Activated naive CD4-positive, alpha-beta T cell treated with anti-CD3 and anti-CD28 coated beads, Interleukin-2, amount 10 ng/mL, durations not matched to agents 7 days and 5 days (primary cell): ENCODE results near the gene BLCAP.
"Not testable (repeated sequence)": the region's sequence is repeated elsewhere in the genome, so short reads cannot be mapped to it uniquely, and the experiment has no call there.

Experiments
- CTCF ChIA-PET: fragments of 350-600 bp; sonication (Branson Sonifier 250); formaldehyde crosslinking; loops from one replicate; lab custom pipeline; 2021; ENCODE audit warnings: antibody characterized with exemption; lab: Charles Lee
- DNase-seq: peaks from one replicate; pipeline ENCODE4 v3.0.0-alpha.2; 2020
- H3K27ac Mint-ChIP-seq: one replicate; pipeline ENCODE4 v1.8.0; 2021; ENCODE audit warnings: mild to moderate bottlenecking, moderate library complexity, mixed read lengths
- H3K27me3 Mint-ChIP-seq: one replicate; pipeline ENCODE4 v1.8.0; 2021; ENCODE audit warnings: mild to moderate bottlenecking, mixed read lengths
- H3K36me3 Mint-ChIP-seq: one replicate; pipeline ENCODE4 v1.8.0; 2021; ENCODE audit warnings: mixed read lengths
- H3K4me1 Mint-ChIP-seq: one replicate; pipeline ENCODE4 v1.8.0; 2021; ENCODE audit warnings: mixed read lengths
- H3K4me3 Mint-ChIP-seq: one replicate; pipeline ENCODE4 v1.8.0; 2021; ENCODE audit warnings: mild to moderate bottlenecking, moderate library complexity, mixed read lengths
- H3K9me3 Mint-ChIP-seq: one replicate; pipeline ENCODE4 v1.8.0; 2021; ENCODE audit warnings: mixed read lengths

BLCAP gene

DNA sequence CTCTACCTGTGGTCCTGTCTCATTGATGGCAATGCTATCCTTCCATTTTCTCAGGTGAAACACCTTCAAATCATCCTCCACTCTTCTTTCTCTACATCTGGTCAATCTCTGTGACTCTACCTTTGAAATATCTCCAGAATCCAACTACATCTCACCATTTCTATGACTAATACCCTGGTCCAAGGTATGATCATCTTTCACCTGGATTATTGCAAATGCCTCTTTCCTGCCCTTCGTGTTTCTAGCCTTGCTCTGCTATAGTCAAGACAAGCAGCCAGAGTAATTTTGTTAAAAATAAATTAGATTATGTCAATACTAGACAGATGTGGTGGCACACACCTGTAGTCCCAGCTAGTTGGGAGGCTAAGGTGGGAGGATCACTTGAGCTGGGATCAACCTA lies 17.8 kb upstream of the BLCAP start:
- Mint-ChIP-seq H3K27me3 (peaks cover 15% of the 10 kb centered on the region), H3K27ac (no peak overlapping the region), H3K9me3 (no peaks in the 10 kb centered on the region), H3K36me3 (no peaks in the 10 kb centered on the region), H3K4me3 (no peak overlapping the region), H3K4me1 (peaks cover 2% of the 10 kb centered on the region)
- CTCF ChIA-PET, result no interaction called here
- DNase-seq, result no peak

DNA sequence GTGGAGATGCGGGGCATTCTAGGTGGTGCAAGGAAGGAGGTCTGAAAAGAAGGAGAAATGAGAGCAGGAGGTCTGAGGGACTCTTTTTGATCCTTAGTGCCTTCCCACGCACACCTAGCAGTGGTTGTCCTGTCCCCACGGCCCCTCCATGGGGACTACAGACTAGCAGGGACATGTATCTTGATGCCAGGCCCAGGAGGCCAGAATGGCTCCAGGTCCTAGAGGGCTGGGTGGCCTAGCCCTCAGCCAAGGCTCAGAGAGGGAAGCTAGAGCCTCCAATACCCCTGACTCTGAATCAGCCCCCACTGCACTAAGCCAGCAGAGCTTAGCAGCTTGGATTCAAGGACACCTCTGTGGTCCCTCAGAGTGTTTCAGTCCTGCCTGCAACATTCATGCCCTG lies 16.7 kb upstream of the BLCAP start:
- Mint-ChIP-seq H3K4me3 (no peak overlapping the region), H3K27me3 (peaks cover 20% of the 10 kb centered on the region), H3K4me1 (peaks cover 2% of the 10 kb centered on the region), H3K27ac (no peak overlapping the region), H3K36me3 (no peaks in the 10 kb centered on the region), H3K9me3 (no peaks in the 10 kb centered on the region)
- no peak for DNase-seq
- CTCF ChIA-PET, result no interaction called here

DNA sequence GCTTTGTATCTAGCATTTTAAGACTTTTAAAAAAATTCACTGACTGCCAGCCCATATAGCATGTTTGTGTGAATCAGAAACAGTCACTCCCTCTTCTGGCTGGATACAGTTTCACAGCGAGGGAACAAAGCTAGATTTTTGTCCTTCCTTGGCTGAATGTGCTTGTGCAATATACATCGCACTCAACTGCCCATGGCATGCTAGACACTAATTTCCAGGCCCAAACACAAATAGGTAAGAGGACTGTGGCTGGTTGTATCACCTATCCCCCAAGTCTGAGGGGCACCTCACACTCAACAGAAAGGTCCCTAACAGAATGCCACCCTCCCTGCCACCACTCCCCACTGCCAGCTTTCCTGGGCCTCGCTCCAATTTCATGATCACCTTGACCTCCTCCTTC lies 16.2 kb upstream of the BLCAP start:
- H3K4me3 Mint-ChIP-seq, result no peak overlapping the region
- no peak for DNase-seq
- H3K36me3 Mint-ChIP-seq, result no peaks in the 10 kb centered on the region
- H3K9me3 Mint-ChIP-seq, result no peaks in the 10 kb centered on the region
- H3K27me3 Mint-ChIP-seq, result peaks cover 20% of the 10 kb centered on the region
- CTCF ChIA-PET, result no interaction called here
- no peak overlapping the region for H3K27ac Mint-ChIP-seq
- peaks cover 2% of the 10 kb centered on the region for H3K4me1 Mint-ChIP-seq

DNA sequence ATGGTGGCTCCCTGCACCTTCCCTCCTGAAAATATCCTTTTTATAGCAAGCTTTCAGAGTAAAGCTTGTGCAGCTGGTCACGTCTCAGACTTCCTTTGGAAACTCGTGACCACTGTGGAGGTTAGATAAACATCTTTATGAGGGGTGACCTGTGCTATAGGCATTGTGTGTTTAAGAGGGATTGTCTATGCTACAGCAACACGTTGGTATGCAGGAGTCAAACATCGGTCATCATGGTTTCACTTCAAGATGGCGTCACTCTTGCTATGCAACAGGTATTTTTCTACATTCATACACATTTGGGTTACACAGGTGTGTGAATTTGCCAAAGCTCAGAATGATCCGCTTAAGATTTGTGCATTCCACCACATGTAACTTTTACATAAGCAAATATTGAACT lies 14.6 kb upstream of the BLCAP start:
- H3K36me3 Mint-ChIP-seq, result no peaks in the 10 kb centered on the region
- H3K9me3 Mint-ChIP-seq, result no peaks in the 10 kb centered on the region
- no peak overlapping the region for H3K27ac Mint-ChIP-seq
- no peak overlapping the region for H3K4me3 Mint-ChIP-seq
- peaks cover 25% of the 10 kb centered on the region for H3K27me3 Mint-ChIP-seq
- CTCF ChIA-PET, result no interaction called here
- H3K4me1 Mint-ChIP-seq, result peaks cover 2% of the 10 kb centered on the region
- no peak for DNase-seq

DNA sequence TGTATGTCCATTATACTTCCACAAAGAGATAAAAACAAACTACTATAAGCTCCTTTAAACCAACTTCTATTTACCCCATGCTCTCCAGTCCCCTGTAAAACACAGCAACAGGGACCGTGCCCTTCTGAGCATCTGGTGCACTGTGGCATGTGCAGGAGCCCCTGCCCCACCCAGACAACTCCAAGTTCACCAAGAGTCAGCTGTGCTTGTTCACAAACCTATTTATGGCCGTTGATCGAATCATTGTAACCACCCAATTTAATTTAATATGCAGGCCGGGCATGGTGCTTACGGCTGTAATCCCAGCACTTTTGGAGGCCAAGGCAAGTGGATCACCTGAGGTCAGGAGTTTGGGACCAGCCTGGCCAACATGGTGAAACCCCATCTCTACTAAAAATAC lies 13.7 kb upstream of the BLCAP start:
- Mint-ChIP-seq H3K36me3 (no peaks in the 10 kb centered on the region), H3K4me1 (peaks cover 2% of the 10 kb centered on the region), H3K4me3 (no peak overlapping the region), H3K27ac (no peak overlapping the region), H3K27me3 (peaks cover 25% of the 10 kb centered on the region), H3K9me3 (no peaks in the 10 kb centered on the region)
- no peak for DNase-seq
- CTCF ChIA-PET, result no interaction called here

DNA sequence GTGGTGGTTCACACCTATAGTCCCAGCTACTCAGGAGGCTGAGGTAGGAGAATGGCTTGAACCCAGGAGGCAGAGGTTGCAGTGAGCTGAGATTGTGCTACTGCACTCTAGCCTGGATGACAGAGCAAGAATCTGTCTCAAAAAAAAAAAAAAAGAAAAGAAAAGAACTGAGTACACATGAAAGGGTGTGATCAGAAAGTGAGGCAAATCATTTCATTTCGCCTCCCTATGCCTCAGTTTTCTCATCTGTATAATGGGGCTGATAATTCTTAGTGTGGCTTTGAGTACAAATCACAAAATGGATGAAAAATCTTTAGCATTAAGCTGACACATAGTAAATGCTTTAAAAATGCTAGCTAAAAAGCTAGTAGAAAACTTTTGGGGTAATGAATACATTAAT lies 13.2 kb upstream of the BLCAP start:
- CTCF ChIA-PET, H3K4me3 Mint-ChIP-seq, DNase-seq, H3K4me1 Mint-ChIP-seq, H3K27ac Mint-ChIP-seq, H3K36me3 Mint-ChIP-seq, H3K9me3 Mint-ChIP-seq: not testable (repeated sequence)
- H3K27me3 Mint-ChIP-seq, result peaks cover 25% of the 10 kb centered on the region

DNA sequence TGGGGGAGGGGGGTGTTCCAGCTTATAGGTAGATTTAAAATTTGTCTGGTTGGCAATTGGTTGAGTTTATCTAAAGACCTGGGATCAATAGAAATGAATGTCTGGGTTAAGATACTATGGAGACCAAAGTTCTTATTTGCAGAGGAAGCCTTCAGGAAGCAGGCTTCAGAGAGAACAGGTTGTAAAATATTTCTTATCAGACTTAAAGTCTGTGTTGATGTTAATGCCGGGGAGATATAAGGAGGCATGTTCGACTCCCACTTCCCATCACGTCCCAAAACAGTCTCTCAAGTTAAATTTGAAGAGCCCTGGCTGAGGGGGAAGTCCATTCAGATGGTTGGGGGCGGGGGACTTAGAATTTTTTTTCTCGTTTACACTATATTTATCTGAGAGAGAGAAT lies 12.3 kb upstream of the BLCAP start:
- H3K4me1 Mint-ChIP-seq, result peaks cover 2% of the 10 kb centered on the region
- H3K9me3 Mint-ChIP-seq, result no peaks in the 10 kb centered on the region
- H3K27me3 Mint-ChIP-seq, result peaks cover 22% of the 10 kb centered on the region
- no peak overlapping the region for H3K27ac Mint-ChIP-seq
- H3K4me3 Mint-ChIP-seq, result no peak overlapping the region
- CTCF ChIA-PET, result no interaction called here
- no peak for DNase-seq
- no peaks in the 10 kb centered on the region for H3K36me3 Mint-ChIP-seq

DNA sequence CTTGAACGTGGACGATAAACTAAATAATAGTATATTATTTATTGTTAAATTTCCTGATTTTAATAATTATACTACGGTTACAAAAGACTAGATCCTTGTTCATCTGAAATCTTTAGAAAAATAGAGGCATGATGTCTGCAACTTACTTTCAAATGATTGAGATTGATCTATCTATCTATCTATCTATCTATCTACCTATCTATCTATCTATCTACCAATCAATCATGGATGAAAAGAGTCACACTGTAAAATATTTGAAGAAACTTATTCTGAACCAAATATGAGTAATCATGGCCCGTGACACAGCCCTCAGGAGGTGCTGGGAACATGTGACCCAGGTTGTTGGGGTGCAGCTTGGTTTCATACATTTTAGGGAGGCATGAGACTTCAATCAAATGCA lies 11.7 kb upstream of the BLCAP start:
- H3K4me1 Mint-ChIP-seq, result peaks cover 6% of the 10 kb centered on the region
- no peak overlapping the region for H3K4me3 Mint-ChIP-seq
- no peaks in the 10 kb centered on the region for H3K9me3 Mint-ChIP-seq
- H3K27ac Mint-ChIP-seq, result no peak overlapping the region
- peaks cover 18% of the 10 kb centered on the region for H3K27me3 Mint-ChIP-seq
- H3K36me3 Mint-ChIP-seq, result no peaks in the 10 kb centered on the region
- CTCF ChIA-PET, result no interaction called here
- DNase-seq, result no peak

DNA sequence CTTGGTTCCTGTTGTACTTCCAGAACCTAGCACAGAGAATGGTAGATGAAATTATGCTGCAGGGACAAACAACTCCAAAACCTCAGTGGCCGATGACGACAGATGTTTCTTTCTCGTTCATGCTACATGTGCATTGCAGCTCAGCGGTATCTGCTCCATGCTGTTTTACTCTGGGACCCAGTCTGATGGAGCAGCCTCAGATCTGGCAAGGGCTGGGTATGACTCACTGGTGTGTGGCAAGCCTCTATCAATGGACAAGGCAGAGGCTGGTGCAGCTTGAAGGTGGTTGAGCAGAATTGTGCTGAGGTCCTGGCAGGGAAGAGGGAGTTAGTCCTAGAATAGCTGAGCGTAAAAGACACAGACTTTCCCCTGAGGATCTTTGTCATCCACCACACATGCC lies 10.3 kb upstream of the BLCAP start:
- H3K9me3 Mint-ChIP-seq, result no peaks in the 10 kb centered on the region
- H3K36me3 Mint-ChIP-seq, result no peaks in the 10 kb centered on the region
- no peak overlapping the region for H3K4me3 Mint-ChIP-seq
- no peak for DNase-seq
- H3K27ac Mint-ChIP-seq, result no peak overlapping the region
- peaks cover 8% of the 10 kb centered on the region for H3K4me1 Mint-ChIP-seq
- peaks cover 13% of the 10 kb centered on the region for H3K27me3 Mint-ChIP-seq
- CTCF ChIA-PET, result interaction anchor here (0.9 to 1.2 kb wide), 3 partner anchors 146 to 269 kb away, joined by 3 to 6 read pairs (median 3); no protein-coding TSS in a partner anchor

DNA sequence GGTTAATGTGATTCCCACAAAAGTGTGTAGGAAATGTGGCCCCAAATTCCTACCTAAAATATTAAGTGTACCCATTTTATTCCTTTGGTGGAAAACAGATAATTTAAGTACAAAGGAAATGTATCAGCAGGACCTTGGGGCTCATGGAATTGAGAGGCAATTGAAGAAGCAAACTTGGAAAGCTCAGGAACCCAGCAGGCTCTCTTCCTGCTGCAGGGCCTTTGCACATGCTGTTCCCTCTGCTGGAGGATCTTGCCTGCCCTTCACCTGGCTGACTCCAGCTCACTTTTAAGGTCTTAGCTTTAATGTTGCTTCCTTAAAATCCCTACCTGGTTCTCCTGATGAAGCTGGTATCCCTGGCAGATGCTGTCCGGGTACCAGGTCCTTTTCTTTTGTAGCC lies 9.8 kb upstream of the BLCAP start:
- no peak for DNase-seq
- CTCF ChIA-PET, result interaction anchor here (0.9 to 1.0 kb wide), 2 partner anchors 261 to 269 kb away, joined by 3 to 6 read pairs; no protein-coding TSS in a partner anchor
- Mint-ChIP-seq H3K27me3 (peaks cover 13% of the 10 kb centered on the region), H3K36me3 (no peaks in the 10 kb centered on the region), H3K27ac (no peak overlapping the region), H3K4me1 (peaks cover 8% of the 10 kb centered on the region), H3K4me3 (no peak overlapping the region), H3K9me3 (no peaks in the 10 kb centered on the region)

DNA sequence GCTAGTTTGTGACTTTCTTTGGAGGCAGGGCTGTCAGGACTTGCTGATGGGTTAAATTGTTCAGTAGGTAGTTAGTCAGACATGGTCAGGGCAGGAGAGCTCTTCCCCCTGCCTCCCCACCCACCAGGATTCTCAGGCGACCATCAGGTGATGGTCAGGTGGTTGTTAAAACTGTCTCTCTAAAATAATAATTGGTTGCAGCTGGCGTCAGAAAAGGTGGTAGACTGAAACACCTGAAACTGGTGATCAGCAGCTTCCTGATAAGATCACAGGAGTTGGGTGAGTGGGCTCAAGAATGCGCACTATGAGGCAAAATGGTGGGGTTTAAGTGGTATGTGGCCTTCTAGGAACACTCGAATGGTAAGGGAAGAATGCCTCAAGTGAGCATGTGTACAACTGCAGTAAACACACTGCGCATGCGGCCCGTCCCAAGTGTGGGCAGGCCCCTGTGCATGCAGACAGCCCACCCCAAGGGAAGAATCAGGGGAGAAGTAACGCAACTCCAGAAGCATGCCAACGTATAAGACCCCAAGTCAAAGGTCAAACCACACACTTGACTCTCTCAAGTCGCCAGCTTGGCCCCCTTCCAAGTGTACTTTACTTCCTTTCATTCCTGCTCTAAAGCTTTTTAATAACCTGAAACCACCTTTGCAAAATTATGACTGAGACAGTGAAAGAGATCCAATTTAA lies 7.9 kb upstream of the BLCAP start:
- Mint-ChIP-seq H3K4me3 (no peak overlapping the region), H3K27ac (no peak overlapping the region), H3K36me3 (no peaks in the 10 kb centered on the region), H3K9me3 (no peaks in the 10 kb centered on the region), H3K4me1 (peaks cover 5% of the 10 kb centered on the region), H3K27me3 (peaks cover 16% of the 10 kb centered on the region)
- CTCF ChIA-PET, result interaction anchor here (0.7 to 2.4 kb wide), 8 partner anchors 144 to 344 kb away, joined by 3 to 11 read pairs (median 5); no protein-coding TSS in a partner anchor
- no peak for DNase-seq

DNA sequence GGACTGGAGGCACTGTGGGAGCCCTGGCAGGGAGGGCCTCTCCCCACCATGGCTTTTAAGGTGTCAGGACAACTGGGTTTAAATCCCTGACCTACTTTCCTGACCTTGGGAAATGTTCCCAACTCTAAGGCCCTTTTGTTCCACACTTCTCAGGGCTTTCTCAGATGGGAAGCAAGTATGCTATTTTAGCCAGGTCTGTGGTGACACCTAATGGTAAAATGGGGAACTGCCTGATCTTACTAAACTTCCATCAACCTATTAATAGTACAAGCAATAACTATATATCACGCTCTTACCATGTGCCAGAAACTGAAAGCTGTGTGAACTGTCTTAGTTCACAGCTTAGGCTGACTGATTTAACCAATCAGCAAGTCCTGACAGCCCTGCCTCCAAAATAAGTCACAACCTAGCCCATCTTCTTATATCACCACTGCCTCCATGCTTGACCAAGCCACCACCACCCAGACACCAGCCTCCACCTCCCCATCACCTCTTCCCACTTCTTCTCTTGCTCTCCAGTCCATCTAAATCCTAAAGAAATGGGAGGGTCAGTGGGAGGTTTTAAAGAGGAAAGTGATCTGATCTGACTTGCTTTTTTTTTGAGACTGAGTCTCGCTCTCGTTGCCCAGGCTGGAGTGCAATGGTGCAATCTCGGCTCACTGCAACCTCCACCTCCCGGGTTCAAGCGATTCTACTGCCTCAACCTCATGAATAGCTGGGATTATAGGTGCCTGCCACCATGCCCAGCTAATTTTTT lies 6.9 kb upstream of the BLCAP start:
- Mint-ChIP-seq H3K27ac (no peak overlapping the region), H3K9me3 (no peaks in the 10 kb centered on the region), H3K36me3 (no peaks in the 10 kb centered on the region), H3K4me3 (no peak overlapping the region), H3K4me1 (peaks cover 5% of the 10 kb centered on the region), H3K27me3 (peaks cover 11% of the 10 kb centered on the region)
- CTCF ChIA-PET, result interaction anchor here (0.6 to 2.4 kb wide), 12 partner anchors 143 to 343 kb away, joined by 3 to 19 read pairs (median 6); no protein-coding TSS in a partner anchor
- peak; percentile 63 for DNase-seq

DNA sequence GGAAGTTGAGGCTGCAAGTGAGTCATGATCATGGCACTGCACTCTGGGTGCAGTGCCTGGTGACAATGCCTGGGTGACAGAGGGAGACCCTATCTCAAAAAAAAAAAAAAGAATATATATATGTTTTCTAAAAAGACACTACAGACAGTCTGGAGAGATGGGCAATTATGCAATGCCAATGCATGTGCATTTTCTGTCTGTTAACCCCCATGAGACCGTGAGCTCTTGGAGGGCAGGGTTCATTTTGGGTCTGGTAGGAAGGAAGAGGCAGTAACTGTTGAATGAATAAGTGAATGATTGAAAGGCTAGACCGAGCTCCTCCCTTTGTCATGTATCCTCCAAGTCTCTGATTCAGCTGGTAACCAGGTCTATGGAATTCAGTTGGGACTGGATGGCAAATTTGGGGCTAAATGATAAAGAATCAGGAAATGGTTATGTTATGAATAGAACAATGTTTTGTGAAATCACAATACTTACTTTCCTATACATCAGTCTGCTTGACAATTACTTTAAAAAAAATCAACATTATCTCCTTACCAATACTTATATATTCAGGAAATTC lies 5.6 kb upstream of the BLCAP start:
- H3K9me3 Mint-ChIP-seq, result no peaks in the 10 kb centered on the region
- H3K27ac Mint-ChIP-seq, result no peak overlapping the region
- peaks cover 10% of the 10 kb centered on the region for H3K27me3 Mint-ChIP-seq
- DNase-seq, result no peak
- H3K4me1 Mint-ChIP-seq, result peaks cover 14% of the 10 kb centered on the region
- H3K4me3 Mint-ChIP-seq, result no peak overlapping the region
- H3K36me3 Mint-ChIP-seq, result no peaks in the 10 kb centered on the region
- CTCF ChIA-PET, result interaction anchor here (0.9 to 2.4 kb wide), 11 partner anchors 141 to 341 kb away, joined by 3 to 19 read pairs (median 6); no protein-coding TSS in a partner anchor

DNA sequence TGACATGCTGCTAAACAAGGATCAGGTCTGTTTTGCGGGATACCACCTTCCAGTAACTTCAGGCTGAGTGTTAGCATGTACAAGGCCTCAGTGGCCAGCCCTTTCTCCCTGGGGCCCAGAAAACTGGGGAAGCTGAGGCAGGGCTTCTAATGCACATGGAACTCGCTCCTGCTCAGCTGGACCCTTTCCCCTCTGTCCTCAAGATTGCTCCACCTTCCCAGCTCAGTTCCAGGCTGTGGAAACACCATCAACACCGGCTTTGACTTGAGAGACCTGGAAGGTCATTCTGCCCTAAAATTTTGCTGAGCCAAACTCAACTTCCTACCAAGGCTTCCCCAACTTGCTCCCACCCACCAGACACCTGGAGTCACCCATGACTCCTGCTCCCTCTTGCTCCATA lies 4.2 kb upstream of the BLCAP start:
- CTCF ChIA-PET, result interaction anchor here (2.2 to 2.4 kb wide), 2 partner anchors 140 to 340 kb away, joined by 6 to 7 read pairs; no protein-coding TSS in a partner anchor
- Mint-ChIP-seq H3K4me1 (peaks cover 18% of the 10 kb centered on the region), H3K36me3 (no peaks in the 10 kb centered on the region), H3K27me3 (peaks cover 6% of the 10 kb centered on the region), H3K27ac (no peak overlapping the region), H3K4me3 (no peak overlapping the region), H3K9me3 (no peaks in the 10 kb centered on the region)
- DNase-seq, result no peak
